IMR-90 (cell line): ENCODE results near the gene PIWIL4.

ENCODE experiments used
- CEBPB ChIP-seq: IDR thresholded peaks from 2 replicates; pipeline ENCODE4 v1.6.1; 2012; ENCODE audit warnings: low read depth, low read length, improper control_type of control experiment
- CHD1 ChIP-seq: IDR thresholded peaks from 2 replicates; pipeline ENCODE4 v1.6.1; 2012; ENCODE audit warnings: low read depth, low read length, improper control_type of control experiment
- CTCF ChIP-seq: conservative IDR thresholded peaks from 2 replicates; pipeline ENCODE4 v1.5.1; 2012; ENCODE audit warnings: mild to moderate bottlenecking, low read depth, low read length, improper control_type of control experiment
- ELK1 ChIP-seq: fragments of 150-350 bp; IDR thresholded peaks from 2 replicates; pipeline ENCODE4 v1.6.1; 2016; ENCODE audit warnings: low read depth, mild to moderate bottlenecking, low read length, moderate library complexity, borderline replicate concordance
- MAFK ChIP-seq: IDR thresholded peaks from 2 replicates; pipeline ENCODE4 v1.6.1; 2012; ENCODE audit warnings: low read depth, low read length, improper control_type of control experiment
- POLR2A ChIP-seq: IDR thresholded peaks from 2 replicates; pipeline ENCODE4 v1.6.1; 2012; ENCODE audit warnings: mild to moderate bottlenecking, low read depth, low read length
- RAD21 ChIP-seq: IDR thresholded peaks from 2 replicates; pipeline ENCODE4 v1.6.1; 2012; ENCODE audit warnings: low read length, improper control_type of control experiment
- RFX5 ChIP-seq: IDR thresholded peaks from 2 replicates; pipeline ENCODE4 v1.8.0; 2012; ENCODE audit warnings: low read depth, mild to moderate bottlenecking, low read length, moderate library complexity
- SMC3 ChIP-seq: fragments of 150-350 bp; IDR thresholded peaks from 2 replicates; pipeline ENCODE4 v1.6.1; 2016; ENCODE audit warnings: low read depth, mild to moderate bottlenecking, antibody characterized with exemption, low read length, moderate library complexity
- USF2 ChIP-seq: fragments of 150-350 bp; IDR thresholded peaks from 2 replicates; pipeline ENCODE4 v1.6.1; 2017; ENCODE audit warnings: mild to moderate bottlenecking, antibody characterized with exemption, low read length, low read depth

GRCh38 chr11:94560834-94561233 is 6.3 kb upstream of the PIWIL4 start:
- TF ChIP-seq CHD1 (no peak), CTCF (no peak), POLR2A (no peak), SMC3 (no peak), CEBPB (no peak), MAFK (no peak), USF2 (no peak), RFX5 (no peak), RAD21 (no peak), ELK1 (no peak)
